Dermis microvascular lymphatic vessel endothelial cell (primary cell): ENCODE results near the gene TANC1. TPM values are rescaled to one million over a fixed set of nuclear protein-coding genes. Genes with fewer than 3 reads are reported as not detected.

Source experiments
- DNase-seq, 2 donors: peaks; one replicate each; pipeline versions ENCODE4 v3.0.0 to v3.0.0-alpha.2; 2010; ENCODE audit warnings: low read depth in 2 of 2
- total RNA-seq: library from RNA; depleted of rRNA; stranded (reverse); fragments of >200 nt; gene quantifications from 2 replicates; pipeline ENCODE4 v1.2.1, GENCODE V29; 2014

Gene TANC1
- total RNA-seq, 1 donor from 2014 or later = 49.7 TPM

DNA sequence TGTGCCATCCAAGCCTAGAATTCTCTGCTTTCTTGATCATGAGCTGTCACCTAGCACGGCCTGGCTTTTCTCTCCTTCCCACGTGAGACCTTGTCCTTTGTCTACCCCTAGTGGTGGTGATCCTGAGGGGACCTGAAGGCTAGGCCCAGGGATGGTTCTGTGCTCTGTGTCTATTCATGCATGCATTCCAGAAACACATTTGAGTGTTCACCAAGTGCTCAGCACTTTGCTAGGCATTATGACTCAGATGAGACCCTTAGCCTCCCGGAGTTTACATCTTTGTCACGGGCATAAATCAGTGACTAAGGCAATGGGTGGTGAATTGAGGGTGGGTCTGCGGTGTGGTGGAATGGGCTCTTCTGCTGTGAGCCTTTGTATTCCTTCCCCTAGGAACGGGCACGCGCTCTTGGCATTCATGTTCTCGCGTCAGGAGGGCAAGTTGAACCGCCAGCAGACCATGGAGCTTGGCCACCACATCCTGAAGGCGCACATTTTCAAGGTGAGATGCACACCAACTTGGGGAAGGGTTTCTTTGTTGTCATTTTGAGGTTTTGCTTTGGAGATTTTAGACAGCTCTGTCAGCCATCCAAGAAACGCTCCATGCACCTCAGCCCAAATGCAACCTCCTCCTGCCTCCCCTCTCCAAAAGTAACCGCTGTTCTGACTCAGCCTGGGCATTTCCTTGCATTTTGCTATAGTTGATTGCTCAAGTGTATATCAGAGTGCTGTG lies 217.1 kb downstream of the TANC1 start:
- DNase-seq = peak in 1 of 2 donors; percentile 54

DNA sequence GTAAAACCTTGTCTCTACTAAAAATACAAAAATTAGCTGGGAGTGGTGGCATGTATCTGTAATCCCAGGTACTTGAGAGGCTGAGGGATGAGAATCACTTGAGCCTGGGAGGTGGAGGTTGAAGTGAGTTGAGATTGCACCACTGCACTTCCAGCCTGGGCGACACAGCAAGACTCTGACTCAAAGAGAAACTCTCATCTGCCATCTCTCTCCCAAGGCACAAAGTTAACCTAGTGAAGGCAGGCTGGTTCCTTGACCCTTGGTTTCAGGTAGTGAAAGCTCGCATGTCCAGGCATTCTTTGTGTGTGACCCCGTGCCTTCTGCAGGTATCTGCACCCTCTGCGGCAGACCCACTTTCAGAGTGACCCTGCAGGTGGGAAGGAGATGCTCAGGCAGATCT lies 218.0 kb downstream of the TANC1 start:
- no peak for DNase-seq

DNA sequence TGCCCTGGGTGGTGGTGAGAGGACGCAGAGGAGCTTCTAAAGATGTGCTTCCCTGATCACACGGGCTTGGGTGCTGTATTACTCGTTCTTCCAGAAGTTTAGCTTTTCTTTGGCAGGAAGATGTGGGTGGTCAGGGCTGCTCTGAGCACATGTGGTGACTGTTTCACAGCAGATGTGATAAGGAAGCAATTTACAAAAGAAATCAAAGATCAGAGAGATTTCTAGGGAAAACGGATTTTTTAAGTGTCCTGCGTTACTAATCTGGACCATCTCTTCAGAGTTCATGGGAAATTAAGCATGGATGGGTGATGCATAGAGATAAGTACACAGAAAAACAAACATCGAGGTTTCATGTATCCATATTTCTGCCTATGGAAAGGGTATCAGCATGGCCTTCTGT lies 218.7 kb downstream of the TANC1 start:
- no peak for DNase-seq

DNA sequence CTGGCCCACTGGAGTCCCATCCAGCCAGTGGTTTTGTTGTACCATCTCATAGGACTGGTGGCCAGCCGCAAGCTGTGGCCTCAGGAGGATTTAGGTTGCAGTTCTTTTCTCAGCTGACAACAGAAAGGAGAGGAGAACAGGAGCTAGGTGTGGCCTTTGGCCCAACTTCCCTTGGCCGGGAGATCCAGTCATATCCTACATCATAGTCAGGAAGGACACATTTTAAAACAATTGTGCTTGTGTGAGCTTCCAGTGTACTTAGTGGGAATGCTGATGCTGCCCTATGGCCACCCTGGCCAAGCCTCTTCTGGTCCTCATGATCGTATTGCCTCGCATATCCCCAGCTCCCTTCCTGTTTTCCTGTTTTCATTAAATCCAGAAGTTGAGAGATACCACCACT lies 220.0 kb downstream of the TANC1 start:
- DNase-seq = peak; percentile 55 to 88

DNA sequence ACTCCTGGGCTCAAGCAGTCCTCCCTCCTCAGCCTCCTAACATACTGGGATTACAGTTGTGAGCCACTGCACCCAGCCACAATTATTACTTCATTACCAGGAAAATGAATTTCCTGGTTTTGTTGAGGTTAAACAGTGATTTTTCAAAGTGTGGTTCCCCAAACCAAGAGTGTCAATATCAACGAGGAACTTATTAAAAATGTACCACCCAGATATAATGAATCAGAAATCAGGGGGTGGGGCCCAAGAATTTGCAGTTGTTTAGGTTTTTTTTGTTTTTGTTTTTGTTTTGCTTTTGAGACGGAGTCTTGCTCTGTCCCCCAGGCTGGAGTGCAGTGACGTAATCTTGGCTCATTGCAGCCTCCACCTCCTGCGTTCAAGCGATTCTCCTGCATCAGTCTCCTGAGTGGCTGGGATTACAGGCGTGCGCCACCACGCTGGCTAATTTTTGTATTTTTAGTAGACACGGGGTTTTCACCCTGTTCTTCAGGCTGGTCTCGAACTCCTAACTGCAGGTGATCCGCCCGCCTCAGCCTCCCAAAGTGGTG lies 224.0 kb downstream of the TANC1 start:
- no peak for DNase-seq

- no peak for DNase-seq
Observed at GRCh38 chr2:159193791-159194190, 225.4 kb downstream of the TANC1 start.

GRCh38 chr2:159194241-159194640 lies 225.8 kb downstream of the TANC1 start:
- DNase-seq = no peak

- DNase-seq = no peak
Observed at GRCh38 chr2:159195697-159196096, 227.3 kb downstream of the TANC1 start.

- DNase-seq = no peak
Observed at GRCh38 chr2:159196393-159196925, 228.0 kb downstream of the TANC1 start.

- no peak for DNase-seq
Observed at GRCh38 chr2:159199236-159199635, 230.8 kb downstream of the TANC1 start.

GRCh38 chr2:159199761-159200465 lies 231.5 kb downstream of the TANC1 start:
- no peak for DNase-seq

GRCh38 chr2:159200498-159200897 lies 232.1 kb downstream of the TANC1 start:
- DNase-seq = no peak

DNA sequence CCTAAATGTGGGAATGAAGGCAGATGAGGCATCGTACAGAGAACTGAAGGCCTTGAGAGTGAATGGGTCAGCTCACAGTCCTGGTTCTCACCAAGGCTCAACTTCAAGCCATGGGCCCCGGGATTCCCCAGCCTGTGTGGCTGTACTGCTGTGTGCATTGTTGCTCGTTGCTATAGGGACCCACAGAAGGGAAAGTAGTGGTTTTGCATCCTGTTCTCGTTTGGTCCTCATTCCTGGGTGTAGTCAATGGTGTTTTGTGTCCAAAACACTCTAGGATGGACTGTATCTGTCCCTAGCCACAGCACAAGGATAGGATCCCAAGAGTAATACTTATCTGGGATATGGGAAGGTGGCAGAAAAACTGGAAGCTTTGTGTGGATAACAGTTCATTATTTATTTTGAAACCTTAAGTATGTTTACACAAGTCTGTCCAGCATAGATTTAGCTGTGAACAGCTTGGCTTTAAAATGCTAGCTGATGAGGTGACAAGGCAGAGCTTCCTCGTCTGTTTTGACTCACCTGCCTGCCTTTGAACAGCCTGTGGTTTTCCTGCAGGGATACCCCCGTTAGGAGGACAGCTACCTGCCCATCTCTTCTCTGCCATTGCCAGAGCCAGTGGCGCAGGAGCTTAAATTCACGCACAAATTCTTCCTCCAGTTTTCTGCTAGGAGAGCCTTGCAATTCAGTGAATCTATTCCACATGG lies 233.1 kb downstream of the TANC1 start:
- DNase-seq = no peak

DNA sequence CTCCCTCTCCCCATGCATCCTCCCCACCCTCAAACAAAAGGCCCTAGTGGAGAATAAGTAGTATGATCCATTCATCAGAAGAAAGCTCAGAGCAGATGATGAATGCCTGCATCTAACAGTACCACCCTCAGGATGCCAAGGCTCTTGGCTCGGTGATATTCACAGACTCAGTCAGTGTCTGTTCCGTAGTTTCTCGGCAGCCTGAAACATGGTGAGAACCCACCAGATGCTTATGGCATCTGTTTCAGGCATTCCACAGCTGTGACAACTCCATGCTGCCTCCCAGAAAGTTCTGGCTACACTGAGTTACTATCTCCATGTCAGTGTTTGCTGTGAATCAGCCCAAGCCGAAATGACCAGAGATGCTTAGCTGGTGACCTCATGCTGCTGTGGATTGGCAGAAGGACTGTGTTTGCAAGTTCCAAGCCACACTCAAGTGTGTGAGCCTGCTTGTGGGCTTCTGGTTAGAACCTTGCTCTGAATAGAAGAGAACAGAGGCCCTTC lies 234.2 kb downstream of the TANC1 start:
- no peak for DNase-seq

GRCh38 chr2:159204381-159205144 lies 236.1 kb downstream of the TANC1 start:
- DNase-seq = no peak

DNA sequence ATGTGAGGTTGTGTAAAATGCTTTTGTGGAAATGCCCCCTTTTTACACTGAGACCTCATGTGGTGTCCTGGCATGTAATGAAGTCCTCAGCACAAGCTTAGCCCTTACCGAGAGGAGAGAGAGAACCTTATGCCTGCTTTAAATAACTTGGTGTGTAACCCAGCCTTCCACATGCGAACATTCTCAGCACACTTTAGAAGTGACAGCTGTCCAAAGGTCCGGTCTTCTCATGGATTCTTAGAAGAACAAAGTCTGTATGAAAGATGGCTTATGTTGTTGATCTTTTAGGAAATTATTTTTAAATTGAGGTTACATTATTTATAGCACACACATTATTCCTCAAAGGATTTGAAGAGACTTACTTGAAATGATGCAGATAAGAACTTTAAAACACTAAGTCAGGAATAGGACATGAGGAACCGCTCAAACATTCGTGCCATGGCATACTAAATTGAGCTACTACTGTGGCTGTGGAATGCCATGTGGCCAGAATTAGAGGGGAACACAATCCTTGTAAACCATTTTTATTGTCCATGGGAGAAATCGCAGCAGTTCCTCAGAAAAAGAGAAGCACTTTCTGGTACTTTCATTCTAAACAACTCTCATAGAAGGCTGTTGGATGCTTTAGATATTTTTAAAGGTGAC lies 238.4 kb downstream of the TANC1 start:
- no peak for DNase-seq

DNA sequence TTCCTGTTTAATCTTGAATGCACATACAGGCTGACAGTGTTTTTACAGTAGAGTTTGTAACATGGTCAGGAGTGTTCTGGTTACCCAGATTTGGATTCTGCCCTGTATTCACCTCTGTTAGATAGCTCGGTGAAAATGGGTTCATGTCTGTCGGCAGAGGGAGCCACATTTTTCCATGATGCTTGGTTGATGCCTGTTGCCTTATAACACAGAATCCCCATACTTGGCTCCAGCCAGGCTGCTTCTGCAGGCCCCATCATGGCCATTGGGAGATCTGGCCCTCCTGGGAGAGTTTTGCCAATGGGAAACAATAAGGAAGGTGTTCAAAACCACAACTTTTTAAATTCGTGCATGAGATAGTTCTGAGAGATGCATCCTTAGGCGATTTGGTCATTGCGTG lies 240.0 kb downstream of the TANC1 start:
- no peak for DNase-seq

GRCh38 chr2:159209341-159210306 lies 241.2 kb downstream of the TANC1 start:
- DNase-seq = no peak
